OCI-LY7 (cell line): ENCODE measurements around the gene CDK4. TPM values are rescaled to one million over a fixed set of nuclear protein-coding genes. Genes with fewer than 3 reads are reported as not detected.
"Not testable (repeated sequence)": the region's sequence is repeated elsewhere in the genome, so short reads cannot be mapped to it uniquely, and the experiment has no call there.

Source experiments
- BruUV-seq: library from RNA; stranded (reverse); fragments of 400-500 nt; replicated peaks from 2 replicates; lab custom pipeline; 2021; lab: Mats Ljungman, UMichigan
- CTCF ChIA-PET: fragments of 300-600 bp; sonication (Branson Sonifier 250); formaldehyde crosslinking; loops from one replicate; lab custom pipeline; 2022; ENCODE audit warnings: antibody characterized with exemption; ENCODE audit not compliant: unreplicated experiment; lab: Charles Lee
- POLR2A ChIA-PET: fragments of 300-600 bp; sonication (Branson Sonifier 250); formaldehyde crosslinking; loops from one replicate; lab custom pipeline; 2022; ENCODE audit warnings: antibody characterized with exemption; lab: Charles Lee
- DNase-seq: peaks from one replicate; pipeline ENCODE4 v3.0.0-alpha.2; 2015; ENCODE audit warnings: low spot score
- H2AFZ ChIP-seq: fragments of 200-600 bp; sonication (generic), shearing (Covaris generic); 2 replicates; pipeline ENCODE4 v1.6.1; 2014; ENCODE audit warnings: mild to moderate bottlenecking, antibody characterized with exemption, low read length, moderate library complexity
- H3K27ac ChIP-seq: fragments of 200-600 bp; sonication (generic); 2 replicates; pipeline ENCODE4 v1.5.1; 2014; ENCODE audit warnings: mixed run types, low read depth, mild to moderate bottlenecking, moderate library complexity, low read length, inconsistent platforms; ENCODE audit not compliant: poor library complexity, severe bottlenecking
- H3K36me3 ChIP-seq: fragments of 200-600 bp; sonication (generic); 2 replicates; pipeline ENCODE4 v1.6.1; 2014; ENCODE audit warnings: mild to moderate bottlenecking, antibody characterized with exemption, low read length, moderate library complexity, mixed read lengths; ENCODE audit not compliant: insufficient read depth
- H3K4me1 ChIP-seq: fragments of 200-600 bp; sonication (generic); 2 replicates; pipeline ENCODE4 v1.5.1; 2014; ENCODE audit warnings: mild to moderate bottlenecking, low read length; ENCODE audit not compliant: insufficient read depth, poor library complexity, severe bottlenecking
- H3K4me2 ChIP-seq: fragments of 200-600 bp; sonication (generic); 2 replicates; pipeline ENCODE4 v1.6.1; 2014; ENCODE audit warnings: mild to moderate bottlenecking, low read length
- H3K4me3 ChIP-seq: fragments of 200-600 bp; sonication (generic); 2 replicates; pipeline ENCODE4 v1.5.1; 2014; ENCODE audit warnings: mild to moderate bottlenecking, low read depth, low read length; ENCODE audit not compliant: poor library complexity, severe bottlenecking
- H3K79me2 ChIP-seq: fragments of 200-600 bp; sonication (generic); 2 replicates; pipeline ENCODE4 v1.6.1; 2016; ENCODE audit warnings: low read depth, mild to moderate bottlenecking, low read length, moderate library complexity, mixed read lengths; ENCODE audit not compliant: insufficient read depth
- H3K9me2 ChIP-seq: fragments of 200-600 bp; sonication (generic); 2 replicates; pipeline ENCODE4 v1.6.1; 2016; ENCODE audit warnings: mild to moderate bottlenecking, low read length, mixed read lengths; ENCODE audit not compliant: insufficient read depth
- H3K9me3 ChIP-seq: fragments of 200-600 bp; sonication (generic); 2 replicates; pipeline ENCODE4 v1.6.1; 2014; ENCODE audit warnings: mild to moderate bottlenecking, mixed run types, low read length, mixed read lengths
- H4K20me1 ChIP-seq: fragments of 200-600 bp; sonication (generic); 2 replicates; pipeline ENCODE4 v1.6.1; 2014; ENCODE audit warnings: mild to moderate bottlenecking, antibody characterized with exemption, low read length, moderate library complexity, mixed read lengths; ENCODE audit not compliant: insufficient read depth
- CTCF ChIP-seq: fragments of 200-600 bp; sonication (generic); conservative IDR thresholded peaks from 2 replicates; pipeline ENCODE4 v1.5.1; 2014; ENCODE audit warnings: mild to moderate bottlenecking, antibody characterized with exemption, low read length, moderate library complexity, mixed read lengths
- EZH2phosphoT487 ChIP-seq: fragments of 200-600 bp; sonication (generic); IDR thresholded peaks from 2 replicates; pipeline ENCODE4 v1.6.1; 2018; ENCODE audit warnings: low read depth, borderline replicate concordance, mild to moderate bottlenecking, mixed run types, antibody characterized with exemption, low read length, moderate library complexity, mixed read lengths
- intact Hi-C: fragments of 100-400 bp; cut with micrococcal nuclease; formaldehyde crosslinking; loops from one replicate; pipeline ENCODE4 v1.10.0; 2022; ENCODE audit not compliant: unreplicated experiment
- total RNA-seq, 2 experiments: library from RNA; depleted of rRNA in 1 of 2; stranded (reverse); fragments of >200 nt in 1 of 2; shearing (Covaris generic) in 1 of 2; gene quantifications; 2 replicates each; pipeline ENCODE4 v1.2.3, GENCODE V29; 2014 to 2022

CDK4 gene
- total RNA-seq, 2 experiments from 2014 or later, result 192 to 280 TPM

GRCh38 chr12:57776247-57776587 is 24.1 kb upstream of the CDK4 start:
- H3K79me2 ChIP-seq, result peaks cover 4% of the 10 kb centered on the region; the same call in 1 of the 2 replicates
- BruUV-seq, result no TSS peak
- no peak overlapping the region for H2AFZ ChIP-seq
- H3K4me1 ChIP-seq, result peaks cover 19% of the 10 kb centered on the region
- TF ChIP-seq CTCF (0 out of 2 replicates have a peak, but pooled peaks have one; percentile 10), EZH2phosphoT487 (no peak)
- no peaks in the 10 kb centered on the region for H3K36me3 ChIP-seq
- no peak for DNase-seq
- H3K9me3 ChIP-seq, result no peaks in the 10 kb centered on the region
- no peak overlapping the region for H3K27ac ChIP-seq
- no peak overlapping the region for H3K4me2 ChIP-seq
- H3K9me2 ChIP-seq, result no peaks in the 10 kb centered on the region
- CTCF ChIA-PET, result no interaction called here
- H4K20me1 ChIP-seq, result no peaks in the 10 kb centered on the region
- H3K4me3 ChIP-seq, result no peak overlapping the region
- intact Hi-C loops, result no loop called here
- POLR2A ChIA-PET, result no interaction called here

- POLR2A ChIA-PET, result interaction anchor here (0.8 kb wide), 1 partner anchor 19 kb away, joined by 4 read pairs; no protein-coding TSS in a partner anchor
- no TSS peak for BruUV-seq
- DNase-seq, result peak; percentile 44
- H3K4me1 ChIP-seq, result peaks cover 22% of the 10 kb centered on the region
- H3K36me3 ChIP-seq, result peaks cover 2% of the 10 kb centered on the region; the same call in 1 of the 2 replicates
- intact Hi-C loops, result no loop called here
- H2AFZ ChIP-seq, result no peak overlapping the region
- no peak overlapping the region for H3K27ac ChIP-seq
- peaks cover 9% of the 10 kb centered on the region; the same call in 1 of the 2 replicates for H3K79me2 ChIP-seq
- no peaks in the 10 kb centered on the region for H3K9me2 ChIP-seq
- H3K4me2 ChIP-seq, result no peak overlapping the region
- no peaks in the 10 kb centered on the region for H3K9me3 ChIP-seq
- H3K4me3 ChIP-seq, result no peak overlapping the region
- TF ChIP-seq CTCF (peak; percentile 67), EZH2phosphoT487 (no peak)
- H4K20me1 ChIP-seq, result no peaks in the 10 kb centered on the region
- CTCF ChIA-PET, result no interaction called here
Observed at GRCh38 chr12:57775563-57776246, 23.6 kb upstream of the CDK4 start.

GRCh38 chr12:57775044-57775443 is 22.9 kb upstream of the CDK4 start:
- Histone ChIP-seq H3K79me2 (peaks cover 12% of the 10 kb centered on the region; the same call in 1 of the 2 replicates), H3K36me3 (peaks cover 9% of the 10 kb centered on the region; the same call in 1 of the 2 replicates), H3K27ac (no peak overlapping the region), H3K4me2 (no peak overlapping the region), H4K20me1 (no peaks in the 10 kb centered on the region), H3K4me3 (no peak overlapping the region), H3K9me2 (no peaks in the 10 kb centered on the region), H3K9me3 (no peaks in the 10 kb centered on the region), H3K4me1 (peaks cover 25% of the 10 kb centered on the region), H2AFZ (no peak overlapping the region)
- ChIA-PET POLR2A (interaction anchor here (0.8 kb wide), 1 partner anchor 19 kb away, joined by 4 read pairs; no protein-coding TSS in a partner anchor), CTCF (no interaction called here)
- TF ChIP-seq CTCF, result no peak
- no peak for TF ChIP-seq EZH2phosphoT487
- DNase-seq, result no peak
- no TSS peak for BruUV-seq
- intact Hi-C loops, result no loop called here

- H3K9me3 ChIP-seq, H2AFZ ChIP-seq, DNase-seq, POLR2A ChIA-PET, CTCF ChIA-PET, intact Hi-C loops, H3K4me2 ChIP-seq, H4K20me1 ChIP-seq, H3K27ac ChIP-seq, H3K9me2 ChIP-seq, H3K4me3 ChIP-seq, BruUV-seq: not testable (repeated sequence)
- H3K4me1 ChIP-seq, result peaks cover 25% of the 10 kb centered on the region
- peaks cover 12% of the 10 kb centered on the region; the same call in 1 of the 2 replicates for H3K79me2 ChIP-seq
- peaks cover 13% of the 10 kb centered on the region for H3K36me3 ChIP-seq
Observed at GRCh38 chr12:57774634-57775033, 22.5 kb upstream of the CDK4 start.
